ENCODE data around the gene TOM1. TPM values are rescaled to one million over a fixed set of nuclear protein-coding genes. Genes with fewer than 3 reads are reported as not detected.
A peak's percentile ranks its signal among the peaks of the same experiment; 100 is the strongest.

Gene TOM1
- total RNA-seq, 2 experiments from 2014 or later: 22.7 to 30.6 TPM

DNA sequence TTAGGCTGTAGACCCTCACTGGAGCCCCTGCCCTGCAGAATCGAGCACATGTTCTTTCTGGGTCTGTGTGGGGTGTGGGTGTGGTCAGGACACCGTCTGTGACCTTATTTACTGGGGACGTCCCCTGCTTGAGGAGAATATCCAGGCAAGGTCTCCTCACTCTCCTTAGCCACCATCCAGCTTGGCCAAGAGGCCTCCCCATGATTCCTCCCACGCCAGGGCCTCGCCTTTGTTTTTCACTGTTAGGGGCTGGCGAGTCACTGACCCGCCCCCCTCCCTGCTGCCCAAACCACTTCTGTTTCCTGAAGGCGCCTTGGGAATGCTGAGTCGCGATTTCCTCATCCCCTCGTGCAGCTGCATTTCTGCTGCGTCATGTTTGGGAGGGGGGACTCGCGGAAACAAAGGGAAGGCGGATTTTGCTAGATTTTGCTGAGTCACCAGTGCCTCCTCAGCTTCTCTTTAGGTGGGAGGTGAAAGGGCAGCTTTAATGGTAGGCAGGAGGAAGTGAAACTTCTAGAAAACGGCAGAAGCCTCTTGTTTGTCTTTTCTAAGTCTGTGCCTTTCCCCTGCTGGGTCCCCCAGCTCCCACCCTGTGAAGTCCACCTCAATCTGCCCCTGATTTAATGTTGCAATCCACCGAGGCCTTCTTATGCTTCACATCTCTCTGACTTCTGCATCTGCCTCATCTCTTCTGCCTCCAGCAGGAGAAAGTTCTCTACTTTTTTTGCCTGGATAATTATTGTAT is 77.2 kb downstream of the TOM1 start:
- BruUV-seq (replicated peaks): no TSS peak
- Histone ChIP-seq H3K9me3 (ENCODE audit: low read length) (no peaks in the 10 kb centered on the region), H3K9me2 (ENCODE audit: insufficient read depth, low read length) (no peaks in the 10 kb centered on the region), H2AFZ (ENCODE audit: low read length) (peak overlapping the region; percentile 83), H3K27ac (ENCODE audit: low read depth, low read length, poor library complexity, severe bottlenecking) (peak overlapping the region; percentile 57), H3K4me1 (ENCODE audit: insufficient read depth, low read length, poor library complexity, severe bottlenecking) (peaks cover 49% of the 10 kb centered on the region), H4K20me1 (ENCODE audit: insufficient read depth, low read length) (no peaks in the 10 kb centered on the region), H3K4me2 (ENCODE audit: low read length) (peak overlapping the region; percentile 42), H3K4me3 (ENCODE audit: low read depth, low read length, poor library complexity, severe bottlenecking) (peak overlapping the region; percentile 4), H3K79me2 (ENCODE audit: insufficient read depth, low read depth, low read length) (no peaks in the 10 kb centered on the region), H3K36me3 (ENCODE audit: insufficient read depth, low read length) (no peaks in the 10 kb centered on the region)
- peak; percentile 92 for DNase-seq (ENCODE audit: low spot score)
- intact Hi-C loops (cut with micrococcal nuclease; ENCODE audit: unreplicated experiment): no loop called here
- TF ChIP-seq, protein P1, sequence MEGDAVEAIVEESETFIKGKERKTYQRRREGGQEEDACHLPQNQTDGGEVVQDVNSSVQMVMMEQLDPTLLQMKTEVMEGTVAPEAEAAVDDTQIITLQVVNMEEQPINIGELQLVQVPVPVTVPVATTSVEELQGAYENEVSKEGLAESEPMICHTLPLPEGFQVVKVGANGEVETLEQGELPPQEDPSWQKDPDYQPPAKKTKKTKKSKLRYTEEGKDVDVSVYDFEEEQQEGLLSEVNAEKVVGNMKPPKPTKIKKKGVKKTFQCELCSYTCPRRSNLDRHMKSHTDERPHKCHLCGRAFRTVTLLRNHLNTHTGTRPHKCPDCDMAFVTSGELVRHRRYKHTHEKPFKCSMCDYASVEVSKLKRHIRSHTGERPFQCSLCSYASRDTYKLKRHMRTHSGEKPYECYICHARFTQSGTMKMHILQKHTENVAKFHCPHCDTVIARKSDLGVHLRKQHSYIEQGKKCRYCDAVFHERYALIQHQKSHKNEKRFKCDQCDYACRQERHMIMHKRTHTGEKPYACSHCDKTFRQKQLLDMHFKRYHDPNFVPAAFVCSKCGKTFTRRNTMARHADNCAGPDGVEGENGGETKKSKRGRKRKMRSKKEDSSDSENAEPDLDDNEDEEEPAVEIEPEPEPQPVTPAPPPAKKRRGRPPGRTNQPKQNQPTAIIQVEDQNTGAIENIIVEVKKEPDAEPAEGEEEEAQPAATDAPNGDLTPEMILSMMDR (conservative IDR thresholded peaks at IDR 0.05; ENCODE audit: low read length): no peak
- TF ChIP-seq EZH2phosphoT487 (IDR thresholded peaks at IDR 0.05; ENCODE audit: borderline replicate concordance, low read depth, low read length): no peak
- CTCF ChIA-PET (ENCODE audit: unreplicated experiment): no interaction called here
- POLR2A ChIA-PET: interaction anchor here (0.6 to 0.7 kb wide), 5 partner anchors 11 to 226 kb away, joined by 3 to 5 read pairs (median 3); no protein-coding TSS in a partner anchor

GRCh38 chr22:35377735-35378134 is 78.0 kb downstream of the TOM1 start:
- peaks cover 51% of the 10 kb centered on the region for H3K4me1 ChIP-seq (ENCODE audit: insufficient read depth, low read length, poor library complexity, severe bottlenecking)
- no peaks in the 10 kb centered on the region for H3K9me2 ChIP-seq (ENCODE audit: insufficient read depth, low read length)
- no peaks in the 10 kb centered on the region for H3K79me2 ChIP-seq (ENCODE audit: insufficient read depth, low read depth, low read length)
- no peaks in the 10 kb centered on the region for H3K9me3 ChIP-seq (ENCODE audit: low read length)
- H3K4me2 ChIP-seq (ENCODE audit: low read length): peak overlapping the region; percentile 42
- H4K20me1 ChIP-seq (ENCODE audit: insufficient read depth, low read length): no peaks in the 10 kb centered on the region
- H2AFZ ChIP-seq (ENCODE audit: low read length): peak overlapping the region; percentile 83; the same call in 1 of the 2 replicates
- BruUV-seq (replicated peaks): no TSS peak
- no peak overlapping the region for H3K4me3 ChIP-seq (ENCODE audit: low read depth, low read length, poor library complexity, severe bottlenecking)
- no peak for TF ChIP-seq EZH2phosphoT487 (IDR thresholded peaks at IDR 0.05; ENCODE audit: borderline replicate concordance, low read depth, low read length)
- TF ChIP-seq, protein P1 (conservative IDR thresholded peaks at IDR 0.05; ENCODE audit: low read length): no peak
- no peaks in the 10 kb centered on the region for H3K36me3 ChIP-seq (ENCODE audit: insufficient read depth, low read length)
- peak overlapping the region; percentile 57 for H3K27ac ChIP-seq (ENCODE audit: low read depth, low read length, poor library complexity, severe bottlenecking)
- ChIA-PET POLR2A (no interaction called here), CTCF (ENCODE audit: unreplicated experiment) (no interaction called here)
- intact Hi-C loops (cut with micrococcal nuclease; ENCODE audit: unreplicated experiment): no loop called here
- no peak for DNase-seq (ENCODE audit: low spot score)

- CTCF ChIA-PET (ENCODE audit: unreplicated experiment): no interaction called here
- POLR2A ChIA-PET: interaction anchor here (0.6 kb wide), 1 partner anchor 30 kb away, joined by 3 read pairs; no protein-coding TSS in a partner anchor
These were observed 78.9 kb downstream of the TOM1 start for GRCh38 chr22:35378621-35379020.

More at GRCh38 chr22:35378621-35379020, 78.9 kb downstream of the TOM1 start:
- no peaks in the 10 kb centered on the region for H4K20me1 ChIP-seq (ENCODE audit: insufficient read depth, low read length)
- H3K9me2 ChIP-seq (ENCODE audit: insufficient read depth, low read length): no peaks in the 10 kb centered on the region
- H3K4me2 ChIP-seq (ENCODE audit: low read length): peak overlapping the region; percentile 42; the same call in 1 of the 2 replicates
- TF ChIP-seq EZH2phosphoT487 (IDR thresholded peaks at IDR 0.05; ENCODE audit: borderline replicate concordance, low read depth, low read length): no peak
- TF ChIP-seq, protein P1 (conservative IDR thresholded peaks at IDR 0.05; ENCODE audit: low read length): no peak
- peaks cover 51% of the 10 kb centered on the region for H3K4me1 ChIP-seq (ENCODE audit: insufficient read depth, low read length, poor library complexity, severe bottlenecking)
- H3K36me3 ChIP-seq (ENCODE audit: insufficient read depth, low read length): no peaks in the 10 kb centered on the region
- BruUV-seq (replicated peaks): no TSS peak
- no peak overlapping the region for H2AFZ ChIP-seq (ENCODE audit: low read length)
- DNase-seq (ENCODE audit: low spot score): no peak
- no peaks in the 10 kb centered on the region for H3K79me2 ChIP-seq (ENCODE audit: insufficient read depth, low read depth, low read length)
- no peak overlapping the region for H3K27ac ChIP-seq (ENCODE audit: low read depth, low read length, poor library complexity, severe bottlenecking)
- H3K9me3 ChIP-seq (ENCODE audit: low read length): no peaks in the 10 kb centered on the region
- intact Hi-C loops (cut with micrococcal nuclease; ENCODE audit: unreplicated experiment): no loop called here
- no peak overlapping the region for H3K4me3 ChIP-seq (ENCODE audit: low read depth, low read length, poor library complexity, severe bottlenecking)

All from OCI-LY7 (cell line).